ENCODE data around the gene SHC2.

SHC2 gene

DNA sequence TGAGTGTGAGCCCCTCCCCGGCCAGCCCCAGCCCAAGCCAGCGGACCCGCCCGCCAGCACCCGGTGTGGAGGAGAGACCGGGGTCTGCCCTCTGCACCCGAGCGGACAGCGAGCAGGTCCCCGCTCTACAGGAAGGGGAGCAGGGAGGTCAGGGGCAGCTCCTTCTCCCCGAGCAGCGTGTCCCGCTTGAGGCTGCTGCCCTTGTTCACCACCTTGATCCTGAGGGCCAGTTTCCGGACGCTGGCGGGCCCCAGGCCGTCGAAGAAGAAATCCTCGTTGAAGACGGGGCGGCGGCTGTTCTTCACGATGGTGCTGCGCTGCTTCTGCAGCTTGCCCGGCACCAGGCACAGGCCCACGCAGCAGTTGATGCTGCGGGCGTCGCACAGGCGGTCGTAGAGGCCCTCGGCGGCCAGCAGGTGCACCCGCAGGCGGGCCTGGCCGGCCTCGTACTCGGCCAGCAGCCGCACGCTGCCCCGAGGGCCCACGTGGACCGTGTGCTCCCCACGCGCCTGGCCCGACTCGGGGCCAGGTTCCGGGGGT is 53.8 kb downstream of the SHC2 start:
- peaks cover 11% of the 10 kb centered on the region for H3K4me1 ChIP-seq (ENCODE audit: control insufficient read depth, insufficient read depth, low read length)
- no peak overlapping the region for H3K4me3 ChIP-seq (ENCODE audit: low read depth, low read length)
- H3K9me3 ChIP-seq (ENCODE audit: control insufficient read depth, insufficient read depth, low read length), result no peaks in the 10 kb centered on the region
- H3K9ac ChIP-seq (ENCODE audit: low read depth, low read length), result no peak overlapping the region
- no peak overlapping the region for H3K27ac ChIP-seq (ENCODE audit: low read depth, low read length)
- H3K27me3 ChIP-seq (ENCODE audit: control insufficient read depth, insufficient read depth, low read length), result peaks cover 10% of the 10 kb centered on the region
- no peaks in the 10 kb centered on the region; the same call in 1 of the 2 replicates for H3K36me3 ChIP-seq (ENCODE audit: control insufficient read depth, insufficient read depth, low read length)

DNA sequence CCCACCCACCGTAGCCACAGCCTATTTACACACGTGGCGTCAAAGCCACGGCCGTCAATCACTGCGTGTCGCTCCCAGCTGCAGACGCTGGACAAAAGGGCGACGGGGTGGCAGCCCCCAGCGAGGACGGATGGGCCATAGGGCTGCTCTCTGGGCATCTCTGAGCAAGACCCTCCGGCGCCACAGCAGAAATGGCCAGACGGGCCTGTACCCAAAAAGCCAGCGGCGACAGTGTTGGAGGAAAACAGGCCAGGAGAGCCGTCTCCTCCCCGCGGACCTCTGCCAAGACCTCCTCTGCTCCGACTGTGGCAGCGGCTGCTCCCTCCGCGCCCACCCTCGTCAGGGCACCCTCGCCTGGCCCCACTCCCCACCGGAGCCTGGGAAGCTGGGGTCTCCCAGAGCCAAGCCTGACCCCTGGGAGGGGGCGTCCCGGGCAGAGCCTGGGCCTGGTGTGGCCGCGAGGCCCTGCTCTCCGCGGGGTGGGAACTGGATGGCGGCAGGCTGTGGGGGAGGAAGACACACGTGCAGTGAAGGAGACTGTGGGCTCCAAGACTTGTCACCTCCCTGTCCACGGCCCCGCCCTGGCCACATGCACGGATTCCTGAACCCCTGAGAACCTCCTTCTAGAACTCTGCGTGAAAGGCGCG is 54.6 kb downstream of the SHC2 start:
- Histone ChIP-seq H3K9ac (ENCODE audit: low read depth, low read length) (no peak overlapping the region), H3K4me1 (ENCODE audit: control insufficient read depth, insufficient read depth, low read length) (peaks cover 5% of the 10 kb centered on the region), H3K4me3 (ENCODE audit: low read depth, low read length) (no peak overlapping the region), H3K9me3 (ENCODE audit: control insufficient read depth, insufficient read depth, low read length) (no peaks in the 10 kb centered on the region), H3K27ac (ENCODE audit: low read depth, low read length) (no peak overlapping the region), H3K27me3 (ENCODE audit: control insufficient read depth, insufficient read depth, low read length) (peaks cover 10% of the 10 kb centered on the region), H3K36me3 (ENCODE audit: control insufficient read depth, insufficient read depth, low read length) (no peaks in the 10 kb centered on the region; the same call in 1 of the 2 replicates)

- Histone ChIP-seq H3K9me3 (ENCODE audit: control insufficient read depth, insufficient read depth, low read length) (no peaks in the 10 kb centered on the region), H3K27ac (ENCODE audit: low read depth, low read length) (no peak overlapping the region), H3K4me3 (ENCODE audit: low read depth, low read length) (no peak overlapping the region), H3K27me3 (ENCODE audit: control insufficient read depth, insufficient read depth, low read length) (peaks cover 10% of the 10 kb centered on the region), H3K9ac (ENCODE audit: low read depth, low read length) (no peak overlapping the region), H3K36me3 (ENCODE audit: control insufficient read depth, insufficient read depth, low read length) (no peaks in the 10 kb centered on the region; the same call in 1 of the 2 replicates), H3K4me1 (ENCODE audit: control insufficient read depth, insufficient read depth, low read length) (peaks cover 5% of the 10 kb centered on the region)
Measured at GRCh38 chr19:405121-405965, 55.5 kb downstream of the SHC2 start.

GRCh38 chr19:403221-404027 is 57.4 kb downstream of the SHC2 start:
- Histone ChIP-seq H3K27ac (ENCODE audit: low read depth, low read length) (no peak overlapping the region), H3K4me1 (ENCODE audit: control insufficient read depth, insufficient read depth, low read length) (no peaks in the 10 kb centered on the region), H3K9ac (ENCODE audit: low read depth, low read length) (no peak overlapping the region), H3K27me3 (ENCODE audit: control insufficient read depth, insufficient read depth, low read length) (no peaks in the 10 kb centered on the region), H3K4me3 (ENCODE audit: low read depth, low read length) (no peak overlapping the region), H3K36me3 (ENCODE audit: control insufficient read depth, insufficient read depth, low read length) (no peaks in the 10 kb centered on the region; the same call in 1 of the 2 replicates), H3K9me3 (ENCODE audit: control insufficient read depth, insufficient read depth, low read length) (no peaks in the 10 kb centered on the region)

DNA sequence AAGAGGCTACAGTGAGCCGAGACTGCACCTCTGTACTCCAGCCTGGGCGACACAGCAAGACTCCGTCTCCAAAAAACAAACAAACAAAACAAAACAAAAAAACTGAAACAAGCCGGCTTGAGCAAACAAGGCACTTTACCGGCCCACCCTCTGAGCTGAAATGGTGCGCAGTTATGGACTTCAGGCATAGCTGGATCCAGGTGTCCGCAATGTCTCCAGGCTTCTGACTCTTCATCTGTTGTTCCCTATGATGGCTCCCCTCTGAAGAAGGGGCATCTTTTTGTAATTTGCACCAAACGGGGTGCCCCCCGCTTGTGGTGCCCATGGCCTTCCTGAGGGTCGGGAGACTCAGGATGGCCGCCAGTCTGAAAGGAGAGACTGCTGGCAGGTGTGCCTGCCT is 58.0 kb downstream of the SHC2 start:
- Histone ChIP-seq H3K36me3 (ENCODE audit: control insufficient read depth, insufficient read depth, low read length) (no peaks in the 10 kb centered on the region; the same call in 1 of the 2 replicates), H3K9ac (ENCODE audit: low read depth, low read length) (no peak overlapping the region), H3K9me3 (ENCODE audit: control insufficient read depth, insufficient read depth, low read length) (no peaks in the 10 kb centered on the region), H3K4me3 (ENCODE audit: low read depth, low read length) (no peak overlapping the region), H3K27me3 (ENCODE audit: control insufficient read depth, insufficient read depth, low read length) (no peaks in the 10 kb centered on the region), H3K27ac (ENCODE audit: low read depth, low read length) (no peak overlapping the region), H3K4me1 (ENCODE audit: control insufficient read depth, insufficient read depth, low read length) (no peaks in the 10 kb centered on the region)

DNA sequence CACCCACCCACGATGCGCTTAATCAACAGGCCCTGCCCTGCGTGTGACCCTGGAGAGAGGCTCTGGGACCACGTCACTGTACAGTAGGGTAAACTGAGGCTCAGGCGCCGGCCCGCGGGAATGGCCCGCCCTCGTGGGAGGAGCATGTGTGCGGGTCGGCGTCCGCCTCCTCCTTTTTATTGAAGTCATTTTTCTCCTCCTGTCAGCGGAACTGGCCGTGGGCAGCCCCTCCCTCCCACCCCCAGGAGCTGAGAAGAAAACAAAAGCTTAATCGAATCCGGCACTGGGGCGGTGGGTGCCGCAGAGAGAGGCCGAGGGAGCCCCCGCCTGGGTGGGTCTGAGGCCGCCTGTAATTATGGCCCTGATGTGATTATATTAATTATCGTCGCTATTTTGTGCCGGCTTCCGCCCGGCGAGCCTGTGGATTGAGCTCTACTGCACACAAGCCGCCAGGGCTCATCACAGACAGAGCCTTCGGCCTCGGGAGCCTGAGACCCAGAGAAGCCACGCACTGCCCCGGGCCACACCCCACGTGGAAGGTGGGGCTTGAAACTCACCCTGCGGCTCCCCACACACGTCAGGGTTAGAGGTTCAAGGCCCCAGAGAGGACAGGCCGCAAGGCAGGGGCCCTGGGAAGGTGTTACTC is 58.8 kb downstream of the SHC2 start:
- Histone ChIP-seq H3K27me3 (ENCODE audit: control insufficient read depth, insufficient read depth, low read length) (no peaks in the 10 kb centered on the region), H3K4me3 (ENCODE audit: low read depth, low read length) (no peak overlapping the region)

GRCh38 chr19:400976-401865 is 59.6 kb downstream of the SHC2 start:
- no peaks in the 10 kb centered on the region for H3K27me3 ChIP-seq (ENCODE audit: control insufficient read depth, insufficient read depth, low read length)
- no peak overlapping the region for H3K27ac ChIP-seq (ENCODE audit: low read depth, low read length)
- no peaks in the 10 kb centered on the region for H3K36me3 ChIP-seq (ENCODE audit: control insufficient read depth, insufficient read depth, low read length)
- no peak overlapping the region for H3K9ac ChIP-seq (ENCODE audit: low read depth, low read length)
- no peaks in the 10 kb centered on the region for H3K9me3 ChIP-seq (ENCODE audit: control insufficient read depth, insufficient read depth, low read length)
- H3K4me1 ChIP-seq (ENCODE audit: control insufficient read depth, insufficient read depth, low read length), result no peaks in the 10 kb centered on the region
- H3K4me3 ChIP-seq (ENCODE audit: low read depth, low read length), result no peak overlapping the region

More for the DNA sequence above, 58.8 kb downstream of the SHC2 start:
- no peaks in the 10 kb centered on the region for H3K4me1 ChIP-seq (ENCODE audit: control insufficient read depth, insufficient read depth, low read length)
- no peaks in the 10 kb centered on the region; the same call in 1 of the 2 replicates for H3K36me3 ChIP-seq (ENCODE audit: control insufficient read depth, insufficient read depth, low read length)
- no peak overlapping the region for H3K27ac ChIP-seq (ENCODE audit: low read depth, low read length)
- no peak overlapping the region for H3K9ac ChIP-seq (ENCODE audit: low read depth, low read length)
- H3K9me3 ChIP-seq (ENCODE audit: control insufficient read depth, insufficient read depth, low read length), result no peaks in the 10 kb centered on the region

GRCh38 chr19:399370-399769 is 61.5 kb downstream of the SHC2 start:
- Histone ChIP-seq H3K4me3 (ENCODE audit: low read depth, low read length) (no peak overlapping the region), H3K27me3 (ENCODE audit: control insufficient read depth, insufficient read depth, low read length) (no peaks in the 10 kb centered on the region), H3K9ac (ENCODE audit: low read depth, low read length) (no peak overlapping the region), H3K36me3 (ENCODE audit: control insufficient read depth, insufficient read depth, low read length) (no peaks in the 10 kb centered on the region), H3K4me1 (ENCODE audit: control insufficient read depth, insufficient read depth, low read length) (no peaks in the 10 kb centered on the region), H3K9me3 (ENCODE audit: control insufficient read depth, insufficient read depth, low read length) (no peaks in the 10 kb centered on the region), H3K27ac (ENCODE audit: low read depth, low read length) (no peak overlapping the region)

- H3K4me1 ChIP-seq (ENCODE audit: control insufficient read depth, insufficient read depth, low read length), result no peaks in the 10 kb centered on the region
- no peaks in the 10 kb centered on the region for H3K9me3 ChIP-seq (ENCODE audit: control insufficient read depth, insufficient read depth, low read length)
- no peak overlapping the region for H3K27ac ChIP-seq (ENCODE audit: low read depth, low read length)
- H3K36me3 ChIP-seq (ENCODE audit: control insufficient read depth, insufficient read depth, low read length), result no peaks in the 10 kb centered on the region
- no peak overlapping the region for H3K4me3 ChIP-seq (ENCODE audit: low read depth, low read length)
- no peaks in the 10 kb centered on the region for H3K27me3 ChIP-seq (ENCODE audit: control insufficient read depth, insufficient read depth, low read length)
- no peak overlapping the region for H3K9ac ChIP-seq (ENCODE audit: low read depth, low read length)
Measured at GRCh38 chr19:398719-399118, 62.1 kb downstream of the SHC2 start.

Measured in HUES48 (cell line).